H1 (cell line): ENCODE data around the gene TMCC3.

Source experiments
- ATF2 ChIP-seq: IDR thresholded peaks from 2 replicates; pipeline ENCODE4 v1.6.1; 2012; ENCODE audit warnings: low read length, inconsistent platforms
- CBX5 ChIP-seq: fragments of 300-800, 300-1000 bp; sonication (generic); IDR thresholded peaks from 2 replicates; pipeline ENCODE4 v1.7.1; 2016; ENCODE audit warnings: antibody characterized with exemption, low read length, low read depth
- CHD2 ChIP-seq: IDR thresholded peaks from 2 replicates; pipeline ENCODE4 v1.6.1; 2012; ENCODE audit warnings: low read length, improper control_type of control experiment
- CTCF ChIP-seq, 3 experiments: IDR thresholded peaks; 1 replicate in 2 of 3; 2 replicates in 1 of 3; pipeline versions ENCODE4 v1.5.1 to v1.6.1; 2011; ENCODE audit warnings: low read length in 3 of 3, mild to moderate bottlenecking in 3 of 3, inconsistent platforms in 2 of 3, low read depth in 1 of 3, moderate library complexity in 1 of 3; ENCODE audit not compliant: insufficient read depth in 1 of 3; ENCODE audit errors: control extremely low read depth in 1 of 3
- EZH2 ChIP-seq: fragments of 200-600 bp; sonication (generic); IDR thresholded peaks from 2 replicates; pipeline ENCODE4 v1.7.1; 2012; ENCODE audit warnings: low read depth, mild to moderate bottlenecking, moderate library complexity, low read length, inconsistent platforms; ENCODE audit not compliant: severe bottlenecking
- NRF1 ChIP-seq: IDR thresholded peaks from 2 replicates; pipeline ENCODE4 v1.6.1; 2011; ENCODE audit warnings: mild to moderate bottlenecking, low read depth, low read length, improper control_type of control experiment
- PHF8 ChIP-seq: fragments of 200-600 bp; sonication (generic); conservative IDR thresholded peaks from 2 replicates; pipeline ENCODE4 v1.7.1; 2012; ENCODE audit warnings: low read depth, mild to moderate bottlenecking, inconsistent platforms, low read length, moderate library complexity
- POLR2AphosphoS5 ChIP-seq: IDR thresholded peaks from 2 replicates; pipeline ENCODE4 v1.6.1; 2011; ENCODE audit warnings: low read depth, low read length
- RXRA ChIP-seq: IDR thresholded peaks from 2 replicates; pipeline ENCODE4 v1.6.1; 2011; ENCODE audit warnings: low read depth, mild to moderate bottlenecking, low read length, moderate library complexity; ENCODE audit not compliant: insufficient read depth
- USF2 ChIP-seq: IDR thresholded peaks from 2 replicates; pipeline ENCODE4 v1.6.1; 2011; ENCODE audit warnings: low read length, improper control_type of control experiment

- no peak for TF ChIP-seq RXRA
- TF ChIP-seq NRF1: no peak
- no peak for TF ChIP-seq PHF8
- TF ChIP-seq ATF2: no peak
- no peak for TF ChIP-seq EZH2
- no peak for TF ChIP-seq CHD2
- no peak for TF ChIP-seq CTCF (IDR thresholded peaks at IDR 0.05; ENCODE audit: control extremely low read depth in 1 of 3, insufficient read depth in 1 of 3, low read depth in 1 of 3, low read length in 3 of 3)
- TF ChIP-seq USF2: no peak
- no peak for TF ChIP-seq POLR2AphosphoS5
- TF ChIP-seq CBX5: no peak
Measured at GRCh38 chr12:94628369-94628768, 22.0 kb downstream of the TMCC3 start.
